HG02840 (cell line): Measurements from ENCODE around the gene PSMD9.

Source experiments
- ATAC-seq: cut with Tn5 transposase; IDR thresholded peaks from one replicate; pipeline ENCODE4 v1.9.1; 2021; ENCODE audit warnings: mild to moderate bottlenecking, moderate library complexity, moderate number of reproducible peaks; ENCODE audit not compliant: unreplicated experiment, low FRiP score

Gene PSMD9

GRCh38 chr12:121949648-121950397 is 61.2 kb downstream of the PSMD9 start:
- no peak for ATAC-seq

- ATAC-seq, result no peak
Measured at GRCh38 chr12:121953117-121953692, 64.6 kb downstream of the PSMD9 start.

- ATAC-seq, result no peak
Measured at GRCh38 chr12:121953695-121954094, 65.1 kb downstream of the PSMD9 start.

GRCh38 chr12:121955258-121956237 is 67.0 kb downstream of the PSMD9 start:
- no peak for ATAC-seq

GRCh38 chr12:121957861-121958515 is 69.4 kb downstream of the PSMD9 start:
- ATAC-seq, result no peak

- ATAC-seq, result no peak
Measured at GRCh38 chr12:121958541-121959240, 70.1 kb downstream of the PSMD9 start.

- no peak for ATAC-seq
Measured at GRCh38 chr12:121960541-121960940, 72.0 kb downstream of the PSMD9 start.

- ATAC-seq, result no peak
Measured at GRCh38 chr12:121961195-121961879, 72.7 kb downstream of the PSMD9 start.

- no peak for ATAC-seq
Measured at GRCh38 chr12:121963341-121964018, 74.9 kb downstream of the PSMD9 start.

- no peak for ATAC-seq
Measured at GRCh38 chr12:121964813-121965643, 76.4 kb downstream of the PSMD9 start.

GRCh38 chr12:121966959-121967358 is 78.4 kb downstream of the PSMD9 start:
- ATAC-seq, result no peak
